ENCODE data around the gene MYOF.
A peak's percentile ranks its signal among the peaks of the same experiment; 100 is the strongest.

The MYOF gene

GRCh38 chr10:93482145-93482834 lies at the start of gene MYOF:
MYOF (minus strand) TSS chr10:93482334; CDS start chr10:93482194, 140 bp downstream.
- in situ Hi-C loops (cut with MboI; ENCODE audit: low sequenced_read_pairs) = loop anchor here (5.0 to 25.0 kb wide), 3 partner anchors 115 to 595 kb away; no protein-coding TSS in a partner anchor
- peak; percentile 70 to 72 for DNase-seq (ENCODE audit: low spot score in 2 of 2)

DNA sequence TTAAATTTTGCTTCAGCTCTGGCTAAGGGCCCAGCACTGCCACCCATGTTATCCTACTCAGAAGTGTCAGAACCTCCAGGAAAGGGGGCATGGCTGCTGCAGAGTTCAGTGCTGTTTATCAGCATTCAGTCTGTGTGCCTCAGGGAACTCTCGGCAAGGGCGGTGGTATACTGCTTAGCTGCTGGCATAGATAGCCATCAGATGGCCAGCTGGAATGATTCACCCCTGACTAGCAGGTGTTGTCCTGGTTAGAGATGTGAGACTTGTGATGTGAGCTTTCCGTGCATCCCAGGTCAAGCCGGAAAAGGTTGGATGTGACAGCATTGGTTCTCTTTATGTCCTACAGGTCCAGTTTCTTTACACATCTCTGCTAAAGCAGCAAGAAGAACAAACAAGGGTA lies 36.4 kb upstream of the MYOF start:
- Histone ChIP-seq H3K9me3 (no peaks in the 10 kb centered on the region), H3K36me3 (replicated peaks) (peaks cover 76% of the 10 kb centered on the region), H3K4me1 (peaks cover under 1% of the 10 kb centered on the region; the same call in 1 of the 2 replicates), H3K27me3 (ENCODE audit: low read depth) (no peaks in the 10 kb centered on the region), H3K4me3 (no peak overlapping the region)
- in situ Hi-C loops (cut with MboI; ENCODE audit: low sequenced_read_pairs) = no loop called here
- no peak for DNase-seq (ENCODE audit: low spot score in 2 of 2)

More at GRCh38 chr10:93482145-93482834, at the start of gene MYOF:
- peaks cover 18% of the 10 kb centered on the region for H3K4me1 ChIP-seq
- no peaks in the 10 kb centered on the region for H3K27me3 ChIP-seq (ENCODE audit: low read depth)
- H3K9me3 ChIP-seq = no peaks in the 10 kb centered on the region
- H3K4me3 ChIP-seq = peak within 1 kb of the TSS; percentile 38
- no peaks in the 10 kb centered on the region for H3K36me3 ChIP-seq (replicated peaks)

GRCh38 chr10:93516006-93516380 lies 33.9 kb upstream of the MYOF start:
- in situ Hi-C loops (cut with MboI; ENCODE audit: low sequenced_read_pairs) = no loop called here
- H3K4me3 ChIP-seq = no peak overlapping the region
- no peak for DNase-seq (ENCODE audit: low spot score in 2 of 2)

DNA sequence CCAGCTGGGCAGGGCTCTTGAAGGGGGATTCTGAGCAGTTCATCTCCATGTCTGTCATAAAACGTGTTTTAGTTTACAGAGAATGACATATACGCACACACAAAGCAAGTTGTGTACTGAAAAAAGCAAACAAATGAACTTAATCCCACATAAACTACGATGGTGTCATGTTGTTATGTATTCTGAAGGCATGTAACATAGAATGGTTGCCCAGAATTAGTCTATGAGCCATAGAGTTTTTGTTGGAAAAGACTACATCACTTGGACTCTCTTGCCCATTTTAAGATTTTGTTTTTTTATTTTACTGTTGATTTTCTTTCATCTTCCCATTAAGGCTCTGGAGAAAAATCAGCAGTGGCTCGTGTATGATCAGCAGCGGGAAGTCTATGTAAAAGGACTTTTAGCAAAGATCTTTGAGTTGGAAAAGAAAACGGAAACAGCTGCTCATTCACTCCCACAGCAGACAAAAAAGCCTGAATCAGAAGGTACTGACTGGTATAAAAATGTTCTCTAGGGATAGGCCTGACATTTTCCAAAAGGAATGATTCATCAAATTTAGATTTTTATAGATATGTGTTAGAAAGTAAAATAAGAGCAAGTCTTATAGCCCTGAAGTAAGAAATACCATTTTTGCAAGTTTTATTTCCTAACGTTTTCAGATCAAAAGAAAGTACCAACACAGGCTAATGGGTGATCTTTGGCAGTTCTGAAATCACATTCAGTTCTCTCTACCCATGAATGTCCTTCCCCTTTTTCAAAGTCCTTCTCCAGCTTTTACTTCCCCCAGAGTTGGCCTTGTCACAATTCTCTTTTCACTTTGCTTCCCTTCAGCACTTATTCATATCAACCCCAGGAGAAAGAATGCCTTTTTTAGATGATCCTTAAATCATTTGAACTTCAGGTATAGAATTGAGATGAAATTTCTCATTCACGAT lies 33.2 kb upstream of the MYOF start:
- peaks cover 69% of the 10 kb centered on the region for H3K36me3 ChIP-seq (replicated peaks)
- in situ Hi-C loops (cut with MboI; ENCODE audit: low sequenced_read_pairs) = no loop called here

More at GRCh38 chr10:93516006-93516380, 33.9 kb upstream of the MYOF start:
- H3K27me3 ChIP-seq (ENCODE audit: low read depth) = no peaks in the 10 kb centered on the region
- H3K4me1 ChIP-seq = peaks cover 10% of the 10 kb centered on the region
- peaks cover 72% of the 10 kb centered on the region for H3K36me3 ChIP-seq (replicated peaks)
- no peaks in the 10 kb centered on the region for H3K9me3 ChIP-seq

GRCh38 chr10:93514521-93514920 lies 32.4 kb upstream of the MYOF start:
- Histone ChIP-seq H3K4me1 (peaks cover 10% of the 10 kb centered on the region), H3K36me3 (replicated peaks) (peaks cover 70% of the 10 kb centered on the region), H3K9me3 (no peaks in the 10 kb centered on the region), H3K27me3 (ENCODE audit: low read depth) (no peaks in the 10 kb centered on the region), H3K4me3 (no peak overlapping the region)
- DNase-seq (ENCODE audit: low spot score in 2 of 2) = no peak
- in situ Hi-C loops (cut with MboI; ENCODE audit: low sequenced_read_pairs) = no loop called here

More for the DNA sequence above, 33.2 kb upstream of the MYOF start:
- DNase-seq (ENCODE audit: low spot score in 2 of 2) = no peak
- H3K4me3 ChIP-seq = no peak overlapping the region
- H3K4me1 ChIP-seq = peaks cover 10% of the 10 kb centered on the region
- no peaks in the 10 kb centered on the region for H3K27me3 ChIP-seq (ENCODE audit: low read depth)
- H3K9me3 ChIP-seq = no peaks in the 10 kb centered on the region

- Histone ChIP-seq H3K27me3 (ENCODE audit: low read depth) (no peaks in the 10 kb centered on the region), H3K9me3 (no peaks in the 10 kb centered on the region), H3K36me3 (replicated peaks) (peaks cover 68% of the 10 kb centered on the region), H3K4me3 (no peak overlapping the region), H3K4me1 (peaks cover 10% of the 10 kb centered on the region)
- peak; percentile 41 to 79 for DNase-seq (ENCODE audit: low spot score in 2 of 2)
- in situ Hi-C loops (cut with MboI; ENCODE audit: low sequenced_read_pairs) = no loop called here
Measured at GRCh38 chr10:93513091-93513490, 31.0 kb upstream of the MYOF start.

GRCh38 chr10:93512565-93512964 lies 30.4 kb upstream of the MYOF start:
- Histone ChIP-seq H3K4me3 (no peak overlapping the region), H3K27me3 (ENCODE audit: low read depth) (no peaks in the 10 kb centered on the region), H3K4me1 (peaks cover 10% of the 10 kb centered on the region), H3K36me3 (replicated peaks) (peaks cover 68% of the 10 kb centered on the region), H3K9me3 (no peaks in the 10 kb centered on the region)
- no peak for DNase-seq (ENCODE audit: low spot score in 2 of 2)
- in situ Hi-C loops (cut with MboI; ENCODE audit: low sequenced_read_pairs) = no loop called here

GRCh38 chr10:93509816-93510215 lies 27.7 kb upstream of the MYOF start:
- Histone ChIP-seq H3K4me3 (no peak overlapping the region), H3K27me3 (ENCODE audit: low read depth) (no peaks in the 10 kb centered on the region), H3K9me3 (no peaks in the 10 kb centered on the region), H3K4me1 (peaks cover 10% of the 10 kb centered on the region), H3K36me3 (replicated peaks) (peaks cover 65% of the 10 kb centered on the region)
- DNase-seq (ENCODE audit: low spot score in 2 of 2) = no peak
- in situ Hi-C loops (cut with MboI; ENCODE audit: low sequenced_read_pairs) = no loop called here

DNA sequence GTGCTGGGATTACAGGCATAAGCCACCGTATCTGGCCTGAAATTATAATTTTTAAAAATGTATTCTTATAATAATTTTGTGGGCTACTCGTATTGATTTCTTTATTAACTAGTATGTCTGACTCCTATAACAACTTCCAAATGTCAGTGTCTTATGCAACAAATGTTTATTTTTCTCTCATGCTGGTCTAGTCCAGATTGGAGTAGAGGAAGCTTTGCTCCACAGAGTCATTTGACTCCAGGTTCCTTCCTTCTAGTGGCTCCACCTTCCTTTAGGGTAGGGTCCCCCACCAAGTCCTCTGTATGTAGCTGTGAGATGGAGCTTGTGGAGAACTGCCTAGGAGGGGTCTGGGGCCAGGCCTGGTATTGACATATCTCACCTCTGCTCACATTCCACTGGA lies 22.9 kb upstream of the MYOF start:
- in situ Hi-C loops (cut with MboI; ENCODE audit: low sequenced_read_pairs) = no loop called here
- Histone ChIP-seq H3K4me1 (no peaks in the 10 kb centered on the region), H3K4me3 (no peak overlapping the region), H3K9me3 (no peaks in the 10 kb centered on the region), H3K27me3 (ENCODE audit: low read depth) (no peaks in the 10 kb centered on the region), H3K36me3 (replicated peaks) (peaks cover 84% of the 10 kb centered on the region)
- DNase-seq (ENCODE audit: low spot score in 2 of 2) = no peak

- Histone ChIP-seq H3K4me1 (peaks cover 11% of the 10 kb centered on the region), H3K4me3 (no peak overlapping the region), H3K9me3 (no peaks in the 10 kb centered on the region), H3K27me3 (ENCODE audit: low read depth) (no peaks in the 10 kb centered on the region), H3K36me3 (replicated peaks) (peaks cover 72% of the 10 kb centered on the region)
- in situ Hi-C loops (cut with MboI; ENCODE audit: low sequenced_read_pairs) = no loop called here
- DNase-seq (ENCODE audit: low spot score in 2 of 2) = no peak
Measured at GRCh38 chr10:93503075-93503474, 20.9 kb upstream of the MYOF start.

DNA sequence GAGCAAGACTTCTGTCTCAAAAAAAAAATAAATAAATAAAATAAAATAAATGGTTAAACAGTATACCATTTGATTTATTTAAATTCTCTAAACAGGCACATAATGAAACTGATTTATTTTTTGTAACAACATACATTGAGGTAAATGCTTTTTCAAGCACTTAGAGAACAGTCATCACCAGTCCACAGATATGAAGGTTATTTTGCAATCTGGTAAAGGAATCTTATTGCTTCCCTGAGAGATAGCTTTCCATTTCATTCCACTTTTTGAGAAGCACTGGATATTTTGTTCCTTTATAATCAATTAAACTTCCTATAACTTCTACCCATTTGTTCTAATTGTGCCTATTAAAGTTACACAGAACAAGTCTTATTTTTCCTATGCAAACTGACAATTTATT lies 19.5 kb upstream of the MYOF start:
- peaks cover 11% of the 10 kb centered on the region for H3K4me1 ChIP-seq
- DNase-seq (ENCODE audit: low spot score in 2 of 2) = no peak
- H3K4me3 ChIP-seq = no peak overlapping the region
- no peaks in the 10 kb centered on the region for H3K27me3 ChIP-seq (ENCODE audit: low read depth)
- in situ Hi-C loops (cut with MboI; ENCODE audit: low sequenced_read_pairs) = no loop called here
- H3K9me3 ChIP-seq = no peaks in the 10 kb centered on the region
- H3K36me3 ChIP-seq (replicated peaks) = peaks cover 60% of the 10 kb centered on the region

GRCh38 chr10:93498166-93498565 lies 16.0 kb upstream of the MYOF start:
- H3K4me3 ChIP-seq = peak overlapping the region; percentile 76

GRCh38 chr10:93496322-93497041 lies 14.3 kb upstream of the MYOF start, which contains the start of gene CEP55:
CEP55 (plus strand) TSS chr10:93496612; CDS start chr10:93500052, 3,440 bp downstream.
- H3K9me3 ChIP-seq = no peaks in the 10 kb centered on the region
- peak; percentile 94 to 96 for DNase-seq (ENCODE audit: low spot score in 2 of 2)
- H3K36me3 ChIP-seq (replicated peaks) = peaks cover 14% of the 10 kb centered on the region
- in situ Hi-C loops (cut with MboI; ENCODE audit: low sequenced_read_pairs) = loop anchor here (25.0 kb wide), 2 partner anchors 409 to 609 kb away; no protein-coding TSS in a partner anchor
- peaks cover 20% of the 10 kb centered on the region for H3K4me1 ChIP-seq
- H3K4me3 ChIP-seq = peak within 1 kb of the TSS; percentile 76
- no peaks in the 10 kb centered on the region for H3K27me3 ChIP-seq (ENCODE audit: low read depth)

More at GRCh38 chr10:93498166-93498565, 16.0 kb upstream of the MYOF start:
- Histone ChIP-seq H3K9me3 (no peaks in the 10 kb centered on the region), H3K4me1 (peaks cover 20% of the 10 kb centered on the region), H3K36me3 (replicated peaks) (peaks cover 25% of the 10 kb centered on the region), H3K27me3 (ENCODE audit: low read depth) (no peaks in the 10 kb centered on the region)
- DNase-seq (ENCODE audit: low spot score in 2 of 2) = peak in 1 of 2 experiments; percentile 7
- in situ Hi-C loops (cut with MboI; ENCODE audit: low sequenced_read_pairs) = loop anchor here (25.0 kb wide), 2 partner anchors 411 to 611 kb away; no protein-coding TSS in a partner anchor
